Trophoblast cell (in vitro differentiated cells and primary cell): ENCODE data around the gene NSMF.
A peak's percentile ranks its signal among the peaks of the same experiment; 100 is the strongest.

Experiments
- DNase-seq, 2 donors: peaks; one replicate each; pipeline ENCODE4 v3.0.0-alpha.2; 2016
- H2AFZ ChIP-seq: 2 replicates; pipeline ENCODE4 v1.6.1; 2013; ENCODE audit warnings: low read length, moderate library complexity, mild to moderate bottlenecking; ENCODE audit not compliant: insufficient read depth, poor library complexity
- H2AK5ac ChIP-seq: 2 replicates; pipeline ENCODE4 v1.6.1; 2013; ENCODE audit warnings: mild to moderate bottlenecking, low read length
- H2BK120ac ChIP-seq: 2 replicates; pipeline ENCODE4 v1.6.1; 2013; ENCODE audit warnings: low read length, mild to moderate bottlenecking, moderate library complexity; ENCODE audit not compliant: insufficient read depth, poor library complexity
- H2BK12ac ChIP-seq: 2 replicates; pipeline ENCODE4 v1.6.1; 2013; ENCODE audit warnings: mild to moderate bottlenecking, low read length, moderate library complexity
- H2BK5ac ChIP-seq: 2 replicates; pipeline ENCODE4 v1.6.1; 2013; ENCODE audit warnings: low read length, low read depth, moderate library complexity, mild to moderate bottlenecking; ENCODE audit not compliant: poor library complexity
- H3K14ac ChIP-seq: 2 replicates; pipeline ENCODE4 v1.6.1; 2013; ENCODE audit warnings: mild to moderate bottlenecking, low read length
- H3K18ac ChIP-seq: 2 replicates; pipeline ENCODE4 v1.6.1; 2013; ENCODE audit warnings: mild to moderate bottlenecking, low read length
- H3K23ac ChIP-seq: 2 replicates; pipeline ENCODE4 v1.6.1; 2013; ENCODE audit warnings: low read length
- H3K27ac ChIP-seq: 2 replicates; pipeline ENCODE4 v1.5.1; 2013; ENCODE audit warnings: low read depth, mild to moderate bottlenecking, inconsistent platforms, low read length, moderate library complexity
- H3K27me3 ChIP-seq: 2 replicates; pipeline ENCODE4 v1.6.1; 2013; ENCODE audit warnings: inconsistent platforms, mild to moderate bottlenecking, low read length, moderate library complexity; ENCODE audit not compliant: insufficient read depth
- H3K36me3 ChIP-seq, 2 experiments: 1 replicate in 1 of 2; 2 replicates in 1 of 2; pipeline ENCODE4 v1.6.1; 2013; ENCODE audit warnings: low read length in 2 of 2, mild to moderate bottlenecking in 2 of 2, moderate library complexity in 1 of 2; ENCODE audit not compliant: insufficient read depth in 2 of 2, control insufficient read depth in 1 of 2
- H3K4ac ChIP-seq: 2 replicates; pipeline ENCODE4 v1.6.1; 2013; ENCODE audit warnings: low read depth, mild to moderate bottlenecking, low read length, moderate library complexity
- H3K4me1 ChIP-seq, 2 experiments: 1 replicate in 1 of 2; 2 replicates in 1 of 2; pipeline ENCODE4 v1.6.1; 2013; ENCODE audit warnings: low read length in 2 of 2, mild to moderate bottlenecking in 2 of 2, moderate library complexity in 1 of 2; ENCODE audit not compliant: insufficient read depth in 2 of 2, control insufficient read depth in 1 of 2
- H3K4me2 ChIP-seq: 2 replicates; pipeline ENCODE4 v1.6.1; 2013; ENCODE audit warnings: inconsistent platforms, mild to moderate bottlenecking, low read length, moderate library complexity
- H3K4me3 ChIP-seq: 2 replicates; pipeline ENCODE4 v1.5.1; 2013; ENCODE audit warnings: mild to moderate bottlenecking, low read depth, low read length, inconsistent platforms
- H3K79me1 ChIP-seq: one replicate; pipeline ENCODE4 v1.6.1; 2013; ENCODE audit warnings: low read length
- H3K79me2 ChIP-seq: 2 replicates; pipeline ENCODE4 v1.6.1; 2013; ENCODE audit warnings: low read length, mild to moderate bottlenecking; ENCODE audit not compliant: control insufficient read depth, insufficient read depth, poor library complexity
- H3K9ac ChIP-seq: 2 replicates; pipeline ENCODE4 v1.6.1; 2013; ENCODE audit warnings: mild to moderate bottlenecking, low read length
- H3K9me3 ChIP-seq: 2 replicates; pipeline ENCODE4 v1.6.1; 2013; ENCODE audit warnings: low read depth, mild to moderate bottlenecking, control low read depth, inconsistent platforms, low read length; ENCODE audit not compliant: insufficient read depth
- H4K12ac ChIP-seq: 2 replicates; pipeline ENCODE4 v1.6.1; 2013; ENCODE audit warnings: low read depth, mild to moderate bottlenecking, low read length, moderate library complexity
- H4K8ac ChIP-seq: 2 replicates; pipeline ENCODE4 v1.6.1; 2013; ENCODE audit warnings: low read depth, mild to moderate bottlenecking, low read length, moderate library complexity
- H4K91ac ChIP-seq: one replicate; pipeline ENCODE4 v1.6.1; 2013; ENCODE audit warnings: low read depth, mild to moderate bottlenecking, low read length, moderate library complexity
- WGBS: extraction: QIAGEN DNeasy Blood & Tissue Kit; methylation state at CpG from one replicate; pipeline ENCODE4 v1.1.7; 2013; ENCODE audit warnings: missing lambda C conversion rate; ENCODE audit not compliant: insufficient read length, insufficient coverage; ENCODE audit errors: extremely low coverage; 5-methylcytosine and 5-hydroxymethylcytosine counted together

NSMF gene

GRCh38 chr9:137465720-137466388 lies 6.7 kb upstream of the NSMF start:
- H3K18ac ChIP-seq = no peak overlapping the region
- H3K4ac ChIP-seq = no peak overlapping the region
- H2BK12ac ChIP-seq = no peak overlapping the region
- H3K9me3 ChIP-seq = peaks cover 3% of the 10 kb centered on the region
- no peak overlapping the region for H2AK5ac ChIP-seq
- no peak overlapping the region for H3K23ac ChIP-seq
- H3K14ac ChIP-seq = no peak overlapping the region
- H3K4me1 ChIP-seq = no peaks in the 10 kb centered on the region
- H3K4me2 ChIP-seq = no peak overlapping the region
- H2AFZ ChIP-seq = no peak overlapping the region
- H4K91ac ChIP-seq = no peak overlapping the region
- no peak overlapping the region for H3K9ac ChIP-seq
- peaks cover 2% of the 10 kb centered on the region for H3K27me3 ChIP-seq
- no peak overlapping the region for H3K4me3 ChIP-seq
- no peak overlapping the region for H3K27ac ChIP-seq
- no peaks in the 10 kb centered on the region for H3K79me2 ChIP-seq
- H2BK5ac ChIP-seq = no peak overlapping the region
- no peak overlapping the region for H4K12ac ChIP-seq
- no peaks in the 10 kb centered on the region for H3K36me3 ChIP-seq
- no peak overlapping the region for H2BK120ac ChIP-seq
- DNase-seq = no peak
- no peaks in the 10 kb centered on the region for H3K79me1 ChIP-seq
- WGBS = no CpG with 5 or more reads among the region's 23 CpGs
- H4K8ac ChIP-seq = no peak overlapping the region

- no peaks in the 10 kb centered on the region for H3K4me1 ChIP-seq
- H2AFZ ChIP-seq = no peak overlapping the region
- H3K79me1 ChIP-seq = no peaks in the 10 kb centered on the region
- H4K8ac ChIP-seq = no peak overlapping the region
- no peak overlapping the region for H4K91ac ChIP-seq
- no peak overlapping the region for H2BK5ac ChIP-seq
- H3K79me2 ChIP-seq = no peaks in the 10 kb centered on the region
- no peak overlapping the region for H2BK120ac ChIP-seq
- H3K4me2 ChIP-seq = no peak overlapping the region
- no peak overlapping the region for H3K23ac ChIP-seq
- H3K14ac ChIP-seq = no peak overlapping the region
- H3K27me3 ChIP-seq = peaks cover 2% of the 10 kb centered on the region
- H3K36me3 ChIP-seq = no peaks in the 10 kb centered on the region
- no peak for DNase-seq
- H3K18ac ChIP-seq = no peak overlapping the region
- H3K4me3 ChIP-seq = no peak overlapping the region
- H3K27ac ChIP-seq = no peak overlapping the region
- no peak overlapping the region for H2AK5ac ChIP-seq
- no CpG with 5 or more reads among the region's 23 CpGs for WGBS
- no peak overlapping the region for H4K12ac ChIP-seq
- no peak overlapping the region for H3K9ac ChIP-seq
- peaks cover 3% of the 10 kb centered on the region for H3K9me3 ChIP-seq
- no peak overlapping the region for H3K4ac ChIP-seq
- H2BK12ac ChIP-seq = no peak overlapping the region
Measured at GRCh38 chr9:137465000-137465719, 6.0 kb upstream of the NSMF start.

GRCh38 chr9:137464291-137464999 lies 5.3 kb upstream of the NSMF start:
- no CpG with 5 or more reads among the region's 28 CpGs for whole genome bisulfite sequencing
- no peak overlapping the region for H2BK5ac ChIP-seq
- H3K36me3 ChIP-seq = no peaks in the 10 kb centered on the region
- H3K27ac ChIP-seq = no peak overlapping the region
- H3K4ac ChIP-seq = no peak overlapping the region
- H4K91ac ChIP-seq = no peak overlapping the region
- no peak overlapping the region for H3K14ac ChIP-seq
- H3K18ac ChIP-seq = no peak overlapping the region
- H2AFZ ChIP-seq = no peak overlapping the region
- peak; percentile 74 to 82 for DNase-seq
- H2AK5ac ChIP-seq = no peak overlapping the region
- peaks cover 3% of the 10 kb centered on the region for H3K9me3 ChIP-seq
- H3K79me1 ChIP-seq = peaks cover 2% of the 10 kb centered on the region
- H2BK120ac ChIP-seq = no peak overlapping the region
- peaks cover 2% of the 10 kb centered on the region in 2 experiments for H3K4me1 ChIP-seq
- no peak overlapping the region for H3K4me2 ChIP-seq
- no peak overlapping the region for H3K23ac ChIP-seq
- H4K12ac ChIP-seq = no peak overlapping the region
- no peak overlapping the region for H4K8ac ChIP-seq
- no peak overlapping the region for H3K4me3 ChIP-seq
- no peak overlapping the region for H3K9ac ChIP-seq
- H3K79me2 ChIP-seq = peaks cover 1% of the 10 kb centered on the region
- H3K27me3 ChIP-seq = peaks cover 2% of the 10 kb centered on the region
- no peak overlapping the region for H2BK12ac ChIP-seq

GRCh38 chr9:137463931-137464290 lies 4.8 kb upstream of the NSMF start:
- H3K9me3 ChIP-seq = peaks cover 3% of the 10 kb centered on the region
- no peak overlapping the region for H2BK12ac ChIP-seq
- no peak overlapping the region for H3K14ac ChIP-seq
- H2AK5ac ChIP-seq = no peak overlapping the region
- H3K18ac ChIP-seq = no peak overlapping the region
- peaks cover 2% of the 10 kb centered on the region for H3K79me2 ChIP-seq
- H2AFZ ChIP-seq = no peak overlapping the region
- no peak overlapping the region for H4K91ac ChIP-seq
- no peak overlapping the region for H3K4me2 ChIP-seq
- H4K12ac ChIP-seq = no peak overlapping the region
- no peak overlapping the region for H3K27ac ChIP-seq
- H3K23ac ChIP-seq = no peak overlapping the region
- H3K27me3 ChIP-seq = peaks cover 2% of the 10 kb centered on the region
- H3K4ac ChIP-seq = no peak overlapping the region
- no peak overlapping the region for H3K9ac ChIP-seq
- peak; percentile 64 to 84 for DNase-seq
- H3K4me3 ChIP-seq = no peak overlapping the region
- H4K8ac ChIP-seq = no peak overlapping the region
- H3K4me1 ChIP-seq = peaks cover 3% of the 10 kb centered on the region in 2 experiments
- H3K36me3 ChIP-seq = no peaks in the 10 kb centered on the region
- no CpG with 5 or more reads among the region's 18 CpGs for WGBS
- no peak overlapping the region for H2BK120ac ChIP-seq
- no peak overlapping the region for H2BK5ac ChIP-seq
- H3K79me1 ChIP-seq = peaks cover 3% of the 10 kb centered on the region
